ENCODE results near the gene ELL3. TPM values are rescaled to one million over a fixed set of nuclear protein-coding genes. Genes with fewer than 3 reads are reported as not detected.
"Not testable (repeated sequence)": the region's sequence is repeated elsewhere in the genome, so short reads cannot be mapped to it uniquely, and the experiment has no call there.

ELL3 gene
- total RNA-seq, 1 donor from 2014 or later = 2.0 TPM

- DNase-seq (ENCODE audit: low spot score) = no peak
Observed at GRCh38 chr15:43792761-43793476, 16.2 kb upstream of the ELL3 start.

DNA sequence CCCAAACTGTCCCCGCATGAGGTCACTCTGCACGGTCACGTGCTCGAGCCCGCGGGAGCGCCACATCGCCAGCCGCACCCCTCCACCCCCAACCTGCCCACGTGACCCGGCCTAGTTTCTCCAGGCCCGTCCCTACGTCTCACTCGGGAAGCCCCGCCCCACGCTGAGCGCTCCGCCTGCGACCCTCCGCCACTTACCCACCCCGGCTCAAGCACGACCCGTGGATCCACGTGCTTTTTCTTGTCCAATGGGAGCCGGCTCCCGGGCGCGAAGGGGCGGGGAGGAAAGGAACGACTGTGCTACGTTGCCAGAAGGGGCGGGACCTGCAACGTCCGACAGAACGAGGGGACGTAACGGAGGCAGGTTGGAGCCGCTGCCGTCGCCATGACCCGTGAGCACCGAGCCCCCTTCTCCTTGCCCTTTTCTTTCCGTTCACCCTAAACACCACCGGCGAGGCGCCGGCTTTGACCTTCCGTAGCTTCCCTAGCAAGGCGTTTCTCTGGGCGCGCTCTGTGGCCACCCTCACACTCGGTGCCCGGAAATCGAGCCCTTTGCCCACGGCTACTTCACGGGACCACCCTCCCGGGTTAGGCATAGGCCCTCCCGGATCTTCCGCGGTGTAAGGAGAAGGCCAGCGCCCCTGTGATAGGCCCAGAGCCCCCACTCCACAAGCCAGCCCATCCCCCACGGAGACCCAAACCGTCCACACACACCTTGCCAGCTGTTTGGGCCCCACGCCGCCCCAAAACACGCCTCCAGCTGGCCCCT lies 15.4 kb upstream of the ELL3 start, which contains the start of gene SERF2:
SERF2 (plus strand) TSS at position 328 of the 768 bp plus-strand sequence; CDS start at position 385, 57 bp downstream.
- DNase-seq (ENCODE audit: low spot score) = peak; percentile 100

DNA sequence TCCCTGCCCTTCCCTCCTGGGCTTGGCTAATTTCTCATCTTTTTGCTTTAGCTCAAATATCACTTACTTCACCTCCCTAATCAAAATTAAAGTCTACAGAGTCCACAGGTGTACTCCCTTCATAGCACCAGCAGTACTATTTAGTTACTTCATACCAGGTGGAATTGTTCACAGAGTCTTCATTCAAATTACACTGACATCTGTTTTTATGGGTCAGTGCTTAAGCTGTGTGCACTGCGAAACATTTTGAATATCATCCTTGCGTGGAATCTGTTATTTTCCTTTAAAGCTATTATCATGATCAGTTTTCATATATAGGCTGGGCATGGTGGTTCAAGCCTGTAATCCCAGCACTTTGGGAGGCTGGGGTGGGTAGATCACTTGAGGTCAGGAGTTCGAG lies 12.6 kb upstream of the ELL3 start:
- no peak for DNase-seq (ENCODE audit: low spot score)

- DNase-seq (ENCODE audit: low spot score) = no peak
Observed at GRCh38 chr15:43779016-43779415, 2.2 kb upstream of the ELL3 start.

- DNase-seq (ENCODE audit: low spot score) = peak; percentile 94
Observed at GRCh38 chr15:43777267-43777914, 625 bp upstream of the ELL3 start.

DNA sequence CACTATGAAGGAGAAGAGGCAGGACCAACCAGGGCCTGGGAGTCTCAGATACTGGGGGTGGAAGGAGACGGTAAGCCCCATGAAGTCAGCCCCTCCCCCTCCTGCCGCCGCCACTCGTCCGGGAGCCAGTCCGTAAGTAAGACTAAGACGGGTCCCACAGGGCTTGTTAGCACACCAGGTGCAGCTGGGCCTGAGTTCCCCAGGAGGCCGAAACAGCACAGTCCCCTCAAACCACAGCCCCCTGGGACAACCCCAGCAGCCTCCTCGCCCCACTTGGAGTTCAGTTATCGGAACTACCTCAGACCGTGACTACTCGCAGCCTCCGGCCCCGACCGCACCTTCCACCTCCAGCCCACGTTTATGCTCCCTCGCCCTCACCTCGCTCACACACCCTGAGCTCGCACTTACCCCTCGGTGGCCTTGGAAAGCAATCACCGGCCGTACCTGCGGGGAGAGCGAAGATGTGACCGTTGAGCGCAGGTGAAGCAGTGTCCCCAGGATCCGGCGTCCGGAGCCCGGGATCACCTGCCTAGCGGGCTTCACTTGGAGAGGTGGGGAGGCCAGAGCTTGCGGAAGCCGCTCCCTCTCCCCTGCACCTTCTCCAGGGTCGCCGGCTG lies 557 bp downstream of the ELL3 start:
- DNase-seq (ENCODE audit: low spot score) = no peak

DNA sequence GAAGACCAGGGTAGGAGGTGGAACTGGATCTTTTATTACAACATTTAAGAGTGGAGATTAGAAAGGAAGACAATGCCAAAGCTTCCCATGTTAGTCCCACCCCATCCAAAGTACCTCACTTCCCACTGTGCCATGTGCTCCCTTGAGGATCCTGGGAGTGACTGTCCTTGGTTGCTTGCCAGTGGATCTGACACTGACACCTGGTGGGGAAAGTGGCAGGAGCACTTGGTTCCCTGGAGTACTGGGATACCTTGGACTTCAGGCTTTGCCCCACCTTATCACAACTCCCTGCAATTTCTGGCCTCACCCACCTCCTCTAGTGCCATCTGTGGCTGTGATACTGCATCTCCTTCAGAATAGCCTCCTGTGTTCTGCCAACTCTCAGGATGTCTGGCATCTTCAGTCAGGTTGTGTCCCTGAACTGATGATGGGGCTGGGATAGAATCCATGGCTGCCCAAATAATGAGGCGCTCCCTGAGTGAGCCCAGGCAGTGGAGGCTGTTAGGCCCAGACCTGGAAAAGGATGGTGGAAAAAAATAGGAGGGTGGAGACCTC lies 1.3 kb downstream of the ELL3 start:
- DNase-seq (ENCODE audit: low spot score) = no peak

DNA sequence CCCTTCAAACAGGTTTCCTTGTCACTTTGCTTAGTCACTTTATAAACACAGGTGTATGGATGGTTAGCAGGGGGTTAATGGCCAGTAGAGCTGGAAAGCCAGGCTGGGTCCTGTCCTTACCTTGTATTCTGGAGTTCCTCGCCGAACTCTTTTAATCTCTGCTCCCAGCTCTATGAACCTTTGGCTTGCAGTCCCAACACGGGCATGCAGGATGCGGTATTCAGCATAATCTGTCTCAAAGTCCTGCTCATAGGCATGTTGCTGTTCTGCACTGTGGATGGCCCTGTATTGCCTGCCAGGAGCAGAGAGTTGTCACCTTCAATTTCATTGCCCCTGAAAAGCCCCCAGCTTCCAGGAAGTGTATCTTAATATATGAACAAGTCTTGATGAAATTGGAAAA lies 2.7 kb downstream of the ELL3 start:
- no peak for DNase-seq (ENCODE audit: low spot score)

GRCh38 chr15:43772624-43773023 lies 4.1 kb downstream of the ELL3 start:
- no peak for DNase-seq (ENCODE audit: low spot score)

DNA sequence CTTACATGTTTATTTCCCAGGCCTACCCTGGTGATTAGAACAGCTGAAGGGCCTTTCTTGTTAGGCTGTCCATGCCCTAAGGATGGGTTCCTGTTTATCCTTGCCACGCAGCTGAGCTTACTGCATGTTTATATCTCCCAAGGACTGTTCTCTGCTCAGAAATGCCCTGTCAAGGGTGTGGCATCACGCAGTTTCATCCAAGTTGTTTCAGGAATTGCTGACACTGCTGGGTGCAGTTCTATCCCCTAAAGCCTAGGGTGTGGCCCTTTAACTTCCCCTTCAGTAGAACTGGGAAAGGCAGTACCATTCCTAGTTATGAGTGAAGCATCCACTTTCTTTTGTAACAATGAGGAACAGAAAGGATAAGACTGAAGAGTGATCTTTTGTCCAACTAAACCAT lies 5.0 kb downstream of the ELL3 start:
- no peak for DNase-seq (ENCODE audit: low spot score)

- DNase-seq (ENCODE audit: low spot score) = no peak
Observed at GRCh38 chr15:43769584-43770228, 7.1 kb downstream of the ELL3 start.

GRCh38 chr15:43763819-43764446 lies 12.8 kb downstream of the ELL3 start:
- DNase-seq (ENCODE audit: low spot score) = no peak

GRCh38 chr15:43762824-43763223 lies 13.9 kb downstream of the ELL3 start:
- no peak for DNase-seq (ENCODE audit: low spot score)

DNA sequence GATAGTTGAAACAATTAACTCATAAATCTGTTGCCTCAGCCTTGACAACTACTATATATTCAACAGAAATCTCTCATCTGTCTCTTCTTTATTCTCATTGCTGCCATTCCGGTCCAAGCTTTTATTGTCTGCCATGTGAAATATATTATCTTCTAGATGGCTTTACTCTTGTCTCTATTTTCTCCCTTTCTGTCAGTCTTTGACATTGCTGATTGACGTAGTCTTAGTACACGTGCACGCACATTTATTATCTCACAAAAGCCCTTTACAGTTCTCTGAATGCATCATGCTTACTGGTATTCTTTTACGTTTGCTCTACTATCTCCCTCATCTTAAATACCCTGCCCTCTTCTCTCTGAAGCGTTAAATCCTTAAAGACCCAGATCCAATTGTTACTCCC lies 24.9 kb downstream of the ELL3 start:
- DNase-seq (ENCODE audit: low spot score) = no peak

GRCh38 chr15:43749690-43750345 lies 26.9 kb downstream of the ELL3 start:
- DNase-seq (ENCODE audit: low spot score) = no peak

DNA sequence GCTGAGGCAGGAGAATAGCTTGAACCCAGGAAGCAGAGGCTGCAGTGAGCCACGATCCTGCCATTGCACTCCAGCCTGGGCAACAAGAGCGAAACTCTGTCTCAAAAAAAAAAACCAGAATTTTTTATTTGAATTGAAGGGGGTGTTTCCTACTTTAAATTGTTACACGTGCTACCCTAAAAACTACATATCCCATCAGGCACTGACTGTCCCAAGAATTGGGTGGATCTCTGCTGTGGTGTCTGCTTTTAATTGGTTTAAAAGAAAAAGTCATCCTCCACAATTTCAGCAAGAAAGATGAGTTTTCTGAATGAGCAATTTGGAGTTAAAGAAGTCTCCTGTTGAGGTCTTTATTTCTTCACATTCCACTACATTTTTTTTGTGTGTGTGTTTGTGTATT lies 28.4 kb downstream of the ELL3 start:
- DNase-seq (ENCODE audit: low spot score) = no peak

DNA sequence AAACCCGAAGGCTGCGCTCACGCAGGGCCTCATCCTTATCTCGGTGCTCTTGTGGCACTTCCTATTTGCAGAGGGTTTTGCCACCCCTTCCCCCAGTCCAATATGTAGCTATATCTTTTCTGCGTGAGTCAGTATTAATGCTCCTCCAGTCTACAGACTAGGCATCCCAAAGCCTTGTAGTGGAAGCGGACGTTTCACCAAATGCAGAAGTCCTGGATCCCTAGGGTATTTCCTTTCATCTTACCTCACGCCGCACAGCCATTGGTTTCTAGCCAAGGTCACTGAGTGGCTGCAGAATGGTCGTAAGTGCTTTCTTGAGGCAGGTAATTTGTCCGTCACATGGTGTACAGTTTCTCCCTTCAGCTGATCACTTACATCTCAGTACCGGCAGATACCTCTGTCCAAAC lies 29.9 kb downstream of the ELL3 start:
- not testable (repeated sequence) for DNase-seq (ENCODE audit: low spot score)

GRCh38 chr15:43746245-43746902 lies 30.4 kb downstream of the ELL3 start, which contains the start of gene PDIA3:
TSS of gene PDIA3 (plus strand) at chr15:43746438. CDS start at chr15:43746540, 102 bp downstream.
- peak; percentile 98 for DNase-seq (ENCODE audit: low spot score)

- DNase-seq (ENCODE audit: low spot score) = no peak
Observed at GRCh38 chr15:43735416-43735815, 41.4 kb downstream of the ELL3 start.
